Amniotic epithelial cell (primary cell): ENCODE results near the gene ZBTB39.
"Not testable (repeated sequence)": the region's sequence is repeated elsewhere in the genome, so short reads cannot be mapped to it uniquely, and the experiment has no call there.

ENCODE experiments used
- DNase-seq: peaks from one replicate; pipeline ENCODE4 v3.0.0-alpha.2; 2010; ENCODE audit warnings: low read depth

The ZBTB39 gene

DNA sequence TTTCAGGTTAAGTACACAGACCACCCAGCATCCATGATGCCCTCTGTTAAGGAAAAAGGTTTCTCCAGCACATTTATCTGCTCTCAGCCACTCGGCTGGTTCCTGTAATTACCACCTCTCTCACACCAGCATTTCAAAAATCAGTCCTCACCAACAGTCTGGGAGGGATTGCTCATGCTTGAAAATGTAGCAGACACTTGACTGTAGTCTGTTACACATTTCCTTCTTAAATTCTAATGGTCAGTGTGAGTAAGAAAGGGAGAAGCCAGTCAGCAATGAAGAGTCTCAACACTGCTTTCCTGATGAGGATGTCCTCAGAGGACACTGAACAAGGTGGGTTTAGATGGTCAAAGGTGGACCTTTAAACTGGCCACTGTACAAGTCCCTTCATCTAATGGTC, 6.0 kb downstream of the ZBTB39 start:
- DNase-seq = no peak

DNA sequence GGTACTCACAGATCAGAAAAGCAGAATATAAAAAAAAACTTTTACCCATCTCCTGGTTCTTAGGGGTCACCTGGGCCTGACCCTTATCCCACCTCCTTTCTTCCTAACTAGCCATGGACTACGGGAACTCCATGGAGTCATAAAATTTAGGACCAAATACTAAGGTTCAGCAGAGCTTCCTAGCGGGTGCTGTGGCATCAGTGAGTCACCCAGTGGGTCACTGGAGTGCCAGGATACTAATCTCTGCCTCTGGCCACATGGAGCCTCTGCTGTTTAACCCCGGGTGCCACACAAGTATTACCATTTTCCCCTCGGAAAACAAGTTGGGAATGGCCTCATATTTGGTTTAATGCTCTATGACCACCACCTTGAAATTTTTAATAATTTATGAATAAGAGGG, 6.9 kb downstream of the ZBTB39 start:
- DNase-seq = no peak

DNA sequence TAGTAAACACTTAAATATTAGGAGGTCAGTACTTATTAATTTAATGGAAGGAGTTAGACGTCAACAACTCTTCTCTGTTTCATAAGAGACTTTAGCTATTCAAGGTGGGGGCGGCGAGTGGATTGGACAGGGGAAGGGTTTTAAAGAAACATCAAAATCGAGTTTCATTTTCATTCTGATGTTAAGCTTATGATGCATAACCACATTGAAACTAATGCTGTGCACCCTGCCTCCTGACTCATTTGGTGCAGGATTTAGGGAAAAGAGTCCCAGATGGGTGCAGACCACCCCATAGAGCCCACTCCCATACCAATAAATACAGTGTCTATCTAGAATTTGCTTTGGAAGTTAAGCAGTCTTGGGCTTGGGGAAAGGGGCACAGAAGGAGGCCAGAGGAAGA, 7.4 kb downstream of the ZBTB39 start:
- DNase-seq = no peak

DNA sequence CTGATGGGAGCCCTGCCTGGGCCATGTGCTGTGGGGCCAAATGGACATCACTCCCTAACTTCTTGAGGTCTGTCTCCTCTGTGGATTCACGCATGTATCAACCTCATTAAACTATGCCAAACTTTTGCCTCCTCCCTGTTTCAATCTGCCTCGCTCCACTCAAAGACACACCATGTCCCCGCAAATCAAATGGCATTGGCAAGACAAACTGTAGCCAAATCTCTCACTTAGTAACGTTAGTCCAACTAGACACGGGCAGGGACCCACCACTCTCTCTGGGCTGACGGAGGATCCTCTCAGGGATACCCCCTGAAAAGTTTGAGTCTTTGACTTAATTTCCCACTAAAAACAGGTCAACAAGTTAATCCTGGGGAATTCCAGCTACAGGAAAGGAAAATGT, 8.0 kb downstream of the ZBTB39 start:
- DNase-seq = no peak

DNA sequence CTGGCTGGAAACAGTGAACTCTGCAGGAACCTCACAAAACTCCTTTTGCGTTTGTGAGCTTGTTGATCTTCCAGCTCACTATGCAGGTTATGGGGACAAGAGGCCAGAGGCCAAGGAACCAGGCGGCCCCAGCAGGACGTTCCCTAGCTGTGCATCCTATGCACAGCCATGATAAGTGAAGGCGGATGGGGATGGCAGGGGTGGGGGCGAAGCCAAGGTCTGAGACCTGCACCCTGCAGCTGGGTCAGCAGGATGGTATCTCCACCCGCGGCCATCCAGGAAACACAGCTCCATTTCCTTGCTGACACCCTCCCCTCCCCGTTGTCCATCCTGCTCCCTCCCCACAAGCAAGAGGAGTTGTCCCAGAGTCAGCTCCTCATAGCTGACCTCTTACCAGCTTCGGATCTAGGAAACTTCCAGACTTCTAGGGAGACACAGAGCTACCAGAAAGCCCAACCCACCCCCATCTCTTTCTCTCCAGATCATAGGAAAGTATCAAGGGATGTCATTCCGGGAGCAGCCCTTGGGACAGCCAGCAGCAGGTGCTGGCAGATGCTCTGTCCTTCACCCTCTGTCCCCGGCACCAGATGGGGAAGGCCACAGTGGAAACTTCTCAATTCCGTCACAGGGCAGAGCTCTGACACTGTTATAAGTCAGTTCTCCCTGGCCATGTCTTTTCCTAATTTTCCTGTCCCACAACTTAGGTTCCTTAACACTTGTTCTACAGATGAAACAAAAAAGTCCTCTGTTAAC, 9.4 kb downstream of the ZBTB39 start:
- DNase-seq = no peak

DNA sequence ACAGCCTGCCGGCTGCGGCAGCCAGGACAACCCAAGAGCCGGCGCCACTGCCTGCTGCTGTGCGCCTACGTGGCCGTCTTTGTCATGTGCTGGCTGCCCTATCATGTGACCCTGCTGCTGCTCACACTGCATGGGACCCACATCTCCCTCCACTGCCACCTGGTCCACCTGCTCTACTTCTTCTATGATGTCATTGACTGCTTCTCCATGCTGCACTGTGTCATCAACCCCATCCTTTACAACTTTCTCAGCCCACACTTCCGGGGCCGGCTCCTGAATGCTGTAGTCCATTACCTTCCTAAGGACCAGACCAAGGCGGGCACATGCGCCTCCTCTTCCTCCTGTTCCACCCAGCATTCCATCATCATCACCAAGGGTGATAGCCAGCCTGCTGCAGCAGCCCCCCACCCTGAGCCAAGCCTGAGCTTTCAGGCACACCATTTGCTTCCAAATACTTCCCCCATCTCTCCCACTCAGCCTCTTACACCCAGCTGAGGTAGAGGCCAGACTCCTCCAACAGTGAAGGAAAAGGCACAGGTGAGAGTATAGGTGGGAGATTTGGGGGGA, 10.3 kb downstream of the ZBTB39 start:
- DNase-seq = no peak

DNA sequence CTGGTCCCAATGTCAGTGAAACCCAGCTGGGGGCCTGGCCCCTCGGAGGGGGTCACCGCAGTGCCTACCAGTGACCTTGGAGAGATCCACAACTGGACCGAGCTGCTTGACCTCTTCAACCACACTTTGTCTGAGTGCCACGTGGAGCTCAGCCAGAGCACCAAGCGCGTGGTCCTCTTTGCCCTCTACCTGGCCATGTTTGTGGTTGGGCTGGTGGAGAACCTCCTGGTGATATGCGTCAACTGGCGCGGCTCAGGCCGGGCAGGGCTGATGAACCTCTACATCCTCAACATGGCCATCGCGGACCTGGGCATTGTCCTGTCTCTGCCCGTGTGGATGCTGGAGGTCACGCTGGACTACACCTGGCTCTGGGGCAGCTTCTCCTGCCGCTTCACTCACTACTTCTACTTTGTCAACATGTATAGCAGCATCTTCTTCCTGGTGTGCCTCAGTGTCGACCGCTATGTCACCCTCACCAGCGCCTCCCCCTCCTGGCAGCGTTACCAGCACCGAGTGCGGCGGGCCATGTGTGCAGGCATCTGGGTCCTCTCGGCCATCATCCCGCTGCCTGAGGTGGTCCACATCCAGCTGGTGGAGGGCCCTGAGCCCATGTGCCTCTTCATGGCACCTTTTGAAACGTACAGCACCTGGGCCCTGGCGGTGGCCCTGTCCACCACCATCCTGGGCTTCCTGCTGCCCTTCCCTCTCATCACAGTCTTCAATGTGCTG, 11.0 kb downstream of the ZBTB39 start:
- DNase-seq = no peak

DNA sequence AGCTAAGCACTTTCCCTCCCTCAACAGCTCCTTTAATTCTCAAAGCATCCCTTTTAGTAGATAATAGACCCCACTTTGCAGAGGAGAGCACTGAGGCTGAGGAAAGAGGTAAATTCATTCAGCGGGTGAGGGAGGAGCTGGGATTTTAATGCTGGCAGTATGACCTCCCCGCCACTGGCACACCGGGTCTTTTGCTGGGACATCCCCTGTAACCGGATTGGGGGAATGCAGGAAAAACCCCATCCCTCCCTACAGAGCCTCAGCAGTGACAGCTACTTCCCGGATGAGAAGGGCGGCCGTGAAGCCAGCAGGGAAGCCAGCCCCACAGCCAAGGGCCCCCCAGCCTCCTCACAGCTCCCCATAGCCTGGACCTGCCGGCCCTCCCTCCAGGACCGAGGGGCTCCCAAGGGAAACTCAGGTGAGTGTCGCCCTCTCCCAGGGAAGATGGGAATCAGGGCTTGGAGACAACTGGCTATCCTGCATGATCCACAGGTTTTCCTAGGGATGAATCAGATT, 12.1 kb downstream of the ZBTB39 start:
- no peak for DNase-seq

DNA sequence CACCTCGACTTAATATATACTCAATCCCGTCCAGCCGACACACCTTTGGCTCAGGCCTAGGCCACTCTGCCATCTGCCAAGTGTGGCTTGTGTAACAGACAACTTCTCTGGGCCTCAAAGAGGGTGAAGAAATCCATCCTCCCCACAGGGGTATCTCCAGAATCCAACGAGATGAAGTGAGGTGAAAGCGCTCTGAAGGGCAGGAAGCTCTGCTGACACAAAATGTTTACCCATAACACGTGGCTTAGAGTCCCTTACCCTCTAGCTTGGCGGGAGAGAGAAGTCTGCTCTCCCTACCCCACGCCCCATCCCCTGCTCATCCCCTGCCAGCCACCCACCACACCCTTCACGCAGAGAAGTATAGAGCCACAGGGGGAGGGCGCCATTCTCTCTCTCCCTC, 13.0 kb downstream of the ZBTB39 start:
- no peak for DNase-seq

DNA sequence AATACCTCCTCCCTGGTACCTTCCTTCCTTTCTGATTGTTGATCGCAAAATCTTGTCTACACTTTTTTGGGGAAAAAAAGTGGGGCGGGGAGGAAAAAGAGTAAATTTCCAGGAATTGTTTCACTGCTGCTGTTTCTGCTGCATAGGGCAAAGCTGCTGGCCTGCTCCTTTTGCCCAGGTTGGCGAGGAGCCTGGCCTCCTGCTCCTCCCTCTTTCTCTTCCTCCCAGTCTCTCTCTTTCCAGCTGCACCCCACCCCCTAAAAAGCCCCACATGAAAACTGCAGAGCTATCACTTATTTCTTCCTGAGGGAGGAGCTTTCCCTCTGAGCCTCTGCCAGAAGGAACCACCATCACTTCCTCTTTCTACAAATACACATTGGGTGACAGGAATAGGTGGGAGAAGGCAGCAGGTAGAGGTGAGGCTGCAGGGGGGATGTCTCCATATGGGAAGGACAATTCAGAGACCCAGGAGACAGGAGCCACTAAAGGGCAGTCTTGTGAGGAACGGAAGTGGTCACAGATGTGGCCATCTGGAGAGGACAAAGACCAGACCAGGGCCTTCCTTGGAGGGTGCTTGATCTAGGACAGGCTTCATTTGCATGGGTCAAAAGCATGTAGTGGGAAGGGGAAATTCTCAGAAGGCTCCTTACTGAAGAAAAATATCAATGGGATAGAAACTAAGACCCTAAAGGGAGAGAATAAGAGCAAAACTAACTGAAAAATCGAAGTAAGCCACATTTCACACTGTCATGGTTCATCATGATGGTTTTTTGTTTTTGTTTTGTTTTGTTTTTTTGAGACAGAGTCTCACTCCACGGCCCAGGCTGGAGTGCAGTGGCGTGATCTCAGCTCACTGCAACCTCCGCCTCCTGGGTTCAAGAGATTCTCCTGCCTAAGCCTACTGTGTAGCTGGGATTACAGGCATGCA, 14.8 kb downstream of the ZBTB39 start:
- no peak for DNase-seq

DNA sequence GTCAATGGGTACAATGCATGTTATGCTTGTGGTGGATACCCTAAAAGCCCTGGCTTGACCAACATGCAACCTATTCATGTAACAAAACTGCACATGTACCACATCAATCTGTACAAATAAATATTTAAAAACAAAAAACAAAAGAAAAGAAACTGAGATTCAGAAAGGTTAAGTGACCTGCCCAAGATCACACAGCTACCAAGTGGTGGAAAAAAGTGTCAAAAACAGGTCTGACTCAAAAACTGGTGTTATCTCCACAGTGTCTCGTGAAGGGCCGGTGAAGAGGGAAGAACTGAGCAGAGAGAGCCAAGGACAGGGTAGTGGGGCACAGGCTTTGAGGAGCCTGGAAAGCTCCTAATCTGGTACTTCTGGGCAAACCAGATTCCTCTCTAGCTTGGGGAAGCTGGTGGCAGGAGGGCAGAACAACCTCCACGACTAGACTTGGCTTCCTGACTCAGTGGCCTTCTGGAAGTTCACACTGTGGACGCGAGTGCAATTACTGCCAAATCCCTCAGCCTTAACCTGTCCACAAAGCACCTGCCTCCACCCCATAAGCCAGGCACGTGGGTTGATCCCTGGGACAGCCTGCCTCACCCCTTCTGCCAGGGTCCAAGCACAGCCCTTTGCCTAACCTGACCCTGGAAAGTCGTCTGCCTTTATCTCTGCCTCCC, 15.6 kb downstream of the ZBTB39 start:
- no peak for DNase-seq

DNA sequence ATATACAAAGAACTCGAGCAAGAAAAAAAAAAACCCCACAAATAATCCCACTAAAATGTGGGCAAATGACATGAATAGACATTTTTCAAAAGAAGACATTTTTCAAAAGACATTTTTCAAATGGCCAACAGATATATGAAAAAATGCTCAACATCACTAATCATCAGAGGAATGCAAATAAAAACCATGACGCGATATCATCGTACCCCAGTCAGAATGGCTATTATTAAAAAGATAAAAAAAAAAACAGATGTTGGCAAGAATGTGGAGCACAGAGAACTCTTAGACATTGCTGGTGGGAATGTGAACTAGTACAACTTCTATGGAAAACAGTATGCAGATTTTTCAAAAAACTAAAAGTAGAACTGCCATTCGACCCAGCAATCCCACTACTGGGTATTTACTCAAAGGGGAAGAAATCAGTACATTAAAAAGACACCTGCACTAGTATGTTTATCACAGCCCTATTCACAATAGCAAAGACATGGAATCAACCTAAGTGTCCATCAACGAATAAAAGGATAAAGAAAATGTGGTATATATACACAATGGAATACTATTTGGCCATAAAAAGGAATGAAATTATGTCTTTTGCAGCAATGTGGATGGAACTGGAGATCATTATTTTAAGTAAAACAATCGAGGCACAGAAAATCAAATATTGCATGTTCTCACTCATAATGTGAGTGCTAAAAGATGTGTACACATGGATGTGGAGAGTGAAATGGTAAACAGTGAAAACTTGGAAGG, 16.3 kb downstream of the ZBTB39 start:
- no peak for DNase-seq

DNA sequence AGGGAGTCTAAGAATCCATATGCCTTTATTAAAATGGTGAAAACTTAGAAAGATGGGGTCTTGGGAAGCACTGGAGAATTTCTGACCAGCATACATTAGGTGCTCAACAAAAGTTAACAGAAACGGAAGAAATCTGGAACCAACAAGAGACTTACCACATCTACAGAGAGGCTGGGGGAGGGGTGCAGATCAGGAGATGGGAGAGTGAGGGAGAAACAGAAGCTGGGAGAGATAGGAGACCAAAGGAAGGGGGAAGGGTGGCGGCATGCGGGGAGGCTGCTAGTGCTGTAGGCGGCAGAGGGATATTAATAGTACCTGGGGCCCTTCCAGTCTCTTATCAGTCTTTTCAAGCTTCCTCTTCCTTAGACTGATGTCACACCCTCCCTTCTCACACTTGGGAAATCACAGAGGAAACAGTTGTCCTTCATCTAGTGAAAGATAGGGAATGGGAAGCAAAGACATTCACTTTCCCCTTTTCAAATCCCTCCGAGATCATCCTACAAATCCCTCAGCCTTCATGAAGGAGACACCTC, 18.1 kb downstream of the ZBTB39 start:
- DNase-seq = peak; percentile 63

DNA sequence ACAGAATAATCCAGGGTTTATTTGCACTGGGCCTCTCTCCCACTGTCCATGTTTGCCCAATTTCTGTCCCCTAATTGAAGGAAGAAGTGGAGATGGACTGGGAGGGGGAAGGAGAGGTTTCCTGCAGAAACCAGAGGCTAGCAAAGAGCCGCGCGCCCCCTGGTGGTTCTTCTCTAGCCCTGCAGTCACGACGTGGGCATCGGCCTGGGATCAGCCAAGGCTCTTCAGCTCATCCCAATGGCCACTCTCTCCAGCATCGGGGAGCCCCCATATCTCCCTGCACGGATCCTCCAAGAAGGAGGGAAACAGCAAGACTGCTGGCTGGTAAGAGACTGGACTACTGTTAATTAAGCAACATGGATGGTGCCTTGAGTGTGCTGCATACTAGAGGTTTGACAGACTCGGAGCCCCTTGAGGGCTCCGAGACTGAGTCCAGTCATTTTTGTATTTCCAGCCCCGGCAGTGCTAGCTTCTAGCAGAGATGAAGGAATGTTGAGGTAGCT, 18.7 kb downstream of the ZBTB39 start:
- DNase-seq = peak; percentile 60

DNA sequence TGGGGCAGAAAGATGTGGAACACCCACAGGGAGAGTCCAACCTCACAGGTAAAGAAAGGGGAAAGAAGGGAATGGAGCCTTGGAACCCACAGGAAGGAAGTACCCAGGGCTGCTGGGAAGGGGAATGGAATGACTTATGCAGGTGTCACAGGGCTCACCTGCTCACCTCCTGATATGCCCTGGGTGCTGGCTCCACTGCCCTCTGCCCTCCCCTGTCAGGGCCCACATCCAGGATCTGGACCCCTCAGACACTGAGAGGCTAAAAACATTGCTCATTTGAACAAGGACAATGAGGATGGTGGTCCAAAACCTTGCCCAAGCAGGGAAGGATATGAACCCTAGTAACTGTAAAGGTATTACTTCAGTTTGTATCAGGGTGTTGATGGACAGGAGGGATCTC, 19.3 kb downstream of the ZBTB39 start:
- DNase-seq = no peak

DNA sequence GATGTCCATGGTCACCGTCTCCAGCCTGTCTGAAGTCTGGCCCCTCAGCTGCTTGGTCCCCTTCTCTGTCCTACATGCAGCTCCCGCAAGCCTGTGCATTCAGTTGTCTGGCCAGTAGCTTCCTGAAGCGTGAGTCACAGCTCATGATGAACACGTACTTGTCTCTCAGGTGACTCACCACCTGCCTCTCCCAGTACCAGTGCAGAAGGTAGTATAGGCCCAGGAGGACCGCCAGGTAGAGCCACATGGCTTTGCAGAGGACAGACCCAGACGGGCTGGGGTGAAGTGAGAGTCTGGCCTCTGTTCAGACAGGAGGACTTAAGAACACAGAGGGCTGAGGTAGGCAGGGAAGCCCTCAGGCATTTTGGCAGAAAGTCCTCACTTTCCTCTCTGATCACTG, 20.6 kb downstream of the ZBTB39 start:
- peak; percentile 54 for DNase-seq

DNA sequence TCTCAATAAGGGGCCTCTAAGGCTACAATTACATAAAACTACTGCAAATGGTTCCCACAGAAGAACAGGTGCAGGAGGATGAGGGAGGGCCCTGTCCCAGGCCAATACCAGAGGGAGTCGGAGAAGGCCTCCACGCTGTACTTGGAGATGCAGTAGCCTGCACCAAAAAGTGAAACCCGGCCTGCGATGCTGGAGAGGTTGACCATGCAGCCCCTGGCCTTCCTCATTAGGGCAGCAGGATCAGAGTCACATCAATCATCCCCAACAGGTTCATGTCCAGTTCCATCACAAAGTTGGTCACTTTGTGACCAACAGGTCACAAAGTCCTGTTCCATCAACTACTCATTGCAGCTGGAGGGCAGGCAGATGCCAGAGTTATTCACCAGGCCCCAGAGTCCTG, 23.0 kb downstream of the ZBTB39 start:
- no peak for DNase-seq

DNA sequence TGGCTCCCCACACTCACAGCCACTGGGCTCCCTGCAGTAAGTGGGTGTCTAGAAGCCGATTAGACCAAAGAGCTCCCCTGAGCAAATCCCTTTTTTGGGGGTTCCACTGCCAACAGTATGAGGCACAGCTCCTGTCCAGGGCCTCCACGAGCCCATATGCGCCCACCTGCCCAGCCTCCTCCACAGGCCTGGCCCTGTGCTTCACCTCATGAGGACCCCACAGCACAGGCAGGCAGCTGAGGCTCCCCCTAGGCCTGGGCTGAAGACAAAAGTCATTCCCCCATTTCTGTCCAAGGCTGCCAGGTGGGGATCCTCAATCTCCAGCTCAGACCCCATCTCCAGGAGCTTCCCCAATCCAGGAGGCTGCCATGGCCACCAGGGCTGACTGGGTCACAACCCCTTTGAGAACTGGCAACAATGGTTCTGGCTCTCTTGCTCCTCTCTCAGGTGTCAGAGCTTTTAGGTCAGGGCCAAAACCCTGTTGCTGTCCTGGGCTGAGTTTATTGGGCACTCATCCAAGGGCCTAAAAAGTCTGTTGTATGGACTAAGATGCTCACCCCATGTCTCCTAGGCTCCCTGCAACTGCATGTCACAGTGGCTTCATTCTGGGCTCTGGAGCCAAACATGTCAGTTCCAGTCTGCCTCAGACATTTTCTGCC, 23.6 kb downstream of the ZBTB39 start:
- not testable (repeated sequence) for DNase-seq

DNA sequence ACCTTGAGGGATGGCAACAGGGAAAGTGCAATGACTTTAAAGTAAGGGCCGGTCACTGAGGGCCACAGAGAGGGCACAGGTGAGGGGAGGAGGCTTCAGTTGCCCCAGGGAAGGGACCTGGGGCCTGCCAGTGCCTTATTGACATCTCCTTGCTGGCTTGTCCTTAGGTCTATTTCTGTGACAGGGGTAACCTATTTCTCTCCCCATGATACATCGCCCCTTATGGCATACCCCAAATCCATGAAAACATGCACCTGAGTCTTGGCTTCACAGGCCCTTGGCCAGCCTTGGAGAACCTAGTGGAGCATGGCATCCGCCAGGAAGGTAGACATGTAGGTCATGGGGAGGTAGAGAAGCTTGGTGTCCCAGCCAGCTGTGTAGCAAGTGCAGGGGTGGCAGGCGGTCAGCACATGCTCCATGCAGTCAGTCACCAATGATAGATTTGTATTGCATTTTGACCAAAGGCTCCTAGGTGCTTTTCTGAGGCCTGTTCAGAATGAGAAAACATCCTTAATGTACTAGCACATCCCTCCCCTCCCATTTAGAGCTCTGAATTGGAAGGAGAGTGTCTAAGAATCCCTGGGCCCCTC, 25.3 kb downstream of the ZBTB39 start:
- DNase-seq = no peak
